GM06990 (cell line): ENCODE measurements around the gene CDKN2B.

Experiments
- DNase-seq: peaks from one replicate; pipeline ENCODE4 v3.0.0-alpha.2; 2011; ENCODE audit not compliant: insufficient read length; ENCODE audit errors: extremely low read depth
- H3K27me3 ChIP-seq: replicated peaks from 2 replicates; pipeline ENCODE4 v1.6.0; 2011; ENCODE audit warnings: low read length; ENCODE audit not compliant: control insufficient read depth, insufficient read depth
- H3K36me3 ChIP-seq: 2 replicates; pipeline ENCODE4 v1.5.1; 2011; ENCODE audit warnings: low read length; ENCODE audit not compliant: control insufficient read depth, insufficient read depth
- H3K4me3 ChIP-seq: replicated peaks from 2 replicates; pipeline ENCODE4 v1.5.1; 2011; ENCODE audit warnings: low read depth, mild to moderate bottlenecking, control low read depth, low read length
- CTCF ChIP-seq: IDR thresholded peaks from 2 replicates; pipeline ENCODE4 v1.5.1; 2011; ENCODE audit warnings: low read length, control low read depth, mild to moderate bottlenecking, inconsistent platforms; ENCODE audit not compliant: insufficient read depth, poor library complexity, severe bottlenecking

Gene CDKN2B

GRCh38 chr9:21969951-21970799 lies 38.9 kb downstream of the CDKN2B start:
- DNase-seq, result no peak
- TF ChIP-seq CTCF, result no peak
- Histone ChIP-seq H3K4me3 (no peak overlapping the region), H3K27me3 (no peaks in the 10 kb centered on the region; the same call in none of the 2 replicates), H3K36me3 (no peaks in the 10 kb centered on the region)

GRCh38 chr9:21969011-21969940 lies 39.8 kb downstream of the CDKN2B start:
- DNase-seq, result no peak
- Histone ChIP-seq H3K36me3 (no peaks in the 10 kb centered on the region), H3K4me3 (no peak overlapping the region), H3K27me3 (no peaks in the 10 kb centered on the region; the same call in none of the 2 replicates)
- no peak for TF ChIP-seq CTCF

GRCh38 chr9:21968331-21969010 lies 40.6 kb downstream of the CDKN2B start:
- H3K27me3 ChIP-seq, result no peaks in the 10 kb centered on the region; the same call in none of the 2 replicates
- no peak for TF ChIP-seq CTCF
- no peaks in the 10 kb centered on the region for H3K36me3 ChIP-seq
- DNase-seq, result no peak
- H3K4me3 ChIP-seq, result no peak overlapping the region

- no peak for DNase-seq
- no peak for TF ChIP-seq CTCF
- Histone ChIP-seq H3K36me3 (no peaks in the 10 kb centered on the region), H3K27me3 (no peaks in the 10 kb centered on the region; the same call in none of the 2 replicates), H3K4me3 (no peak overlapping the region)
Measured at GRCh38 chr9:21967702-21968101, 41.4 kb downstream of the CDKN2B start.

GRCh38 chr9:21967169-21967568 lies 41.9 kb downstream of the CDKN2B start:
- Histone ChIP-seq H3K36me3 (no peaks in the 10 kb centered on the region), H3K4me3 (no peak overlapping the region), H3K27me3 (no peaks in the 10 kb centered on the region; the same call in none of the 2 replicates)
- DNase-seq, result no peak
- TF ChIP-seq CTCF, result no peak
